CD8-positive, alpha-beta memory T cell (primary cell): ENCODE measurements around the gene MAP4K2. TPM values are rescaled to one million over a fixed set of nuclear protein-coding genes. Genes with fewer than 3 reads are reported as not detected.

Experiments used
- CTCF ChIA-PET: fragments of 350-600 bp; sonication (Branson Sonifier 250); formaldehyde crosslinking; loops from one replicate; lab custom pipeline; 2021; ENCODE audit warnings: antibody characterized with exemption; lab: Charles Lee
- POLR2A ChIA-PET: fragments of 350-600 bp; sonication (Branson Sonifier 250); formaldehyde crosslinking; loops from one replicate; lab custom pipeline; 2021; ENCODE audit warnings: antibody characterized with exemption; lab: Charles Lee
- DNase-seq, 5 donors: peaks; one replicate each; pipeline versions ENCODE4 v3.0.0 to v3.0.0-alpha.2; 2020 to 2022; ENCODE audit warnings: mixed read lengths in 1 of 5
- H3K27ac ChIP-seq: one replicate; pipeline ENCODE4 v1.7.0; 2013; ENCODE audit warnings: low read depth, mild to moderate bottlenecking, low read length, moderate library complexity
- H3K27me3 ChIP-seq: 2 replicates; pipeline ENCODE4 v1.7.0; 2013; ENCODE audit warnings: low read length, mild to moderate bottlenecking; ENCODE audit not compliant: insufficient read depth, poor library complexity, severe bottlenecking
- H3K36me3 ChIP-seq: 2 replicates; pipeline ENCODE4 v1.7.0; 2013; ENCODE audit warnings: mild to moderate bottlenecking, low read length, moderate library complexity; ENCODE audit not compliant: insufficient read depth
- H3K4me1 ChIP-seq: 2 replicates; pipeline ENCODE4 v1.7.0; 2013; ENCODE audit warnings: mild to moderate bottlenecking, low read length, moderate library complexity; ENCODE audit not compliant: insufficient read depth
- H3K4me3 ChIP-seq: 2 replicates; pipeline ENCODE4 v1.7.0; 2013; ENCODE audit warnings: mild to moderate bottlenecking, low read length
- H3K9me3 ChIP-seq: 2 replicates; pipeline ENCODE4 v1.7.0; 2013; ENCODE audit warnings: mild to moderate bottlenecking, low read length
- H3K27ac Mint-ChIP-seq, 8 donors: one replicate each; pipeline ENCODE4 v1.8.0; 2020 to 2021; ENCODE audit warnings: mixed read lengths in 8 of 8, mild to moderate bottlenecking in 6 of 8, inconsistent platforms in 3 of 8, moderate library complexity in 3 of 8
- H3K27me3 Mint-ChIP-seq, 2 donors: one replicate each; pipeline ENCODE4 v1.8.0; 2020 to 2021; ENCODE audit warnings: mixed read lengths in 2 of 2, mild to moderate bottlenecking in 1 of 2, moderate library complexity in 1 of 2
- H3K36me3 Mint-ChIP-seq, 3 donors: one replicate each; pipeline ENCODE4 v1.8.0; 2020 to 2021; ENCODE audit warnings: mixed read lengths in 3 of 3, inconsistent platforms in 1 of 3, mild to moderate bottlenecking in 1 of 3
- H3K4me1 Mint-ChIP-seq, 3 donors: one replicate each; pipeline ENCODE4 v1.8.0; 2020 to 2021; ENCODE audit warnings: mixed read lengths in 3 of 3, inconsistent platforms in 1 of 3, mild to moderate bottlenecking in 1 of 3
- H3K4me3 Mint-ChIP-seq, 7 donors: one replicate each; pipeline ENCODE4 v1.8.0; 2020 to 2021; ENCODE audit warnings: mixed read lengths in 7 of 7, mild to moderate bottlenecking in 6 of 7, moderate library complexity in 4 of 7, inconsistent platforms in 2 of 7
- H3K9me3 Mint-ChIP-seq, 5 donors: one replicate each; pipeline ENCODE4 v1.8.0; 2020 to 2022; ENCODE audit warnings: mixed read lengths in 5 of 5, mild to moderate bottlenecking in 3 of 5, moderate library complexity in 2 of 5, inconsistent platforms in 1 of 5
- polyA plus RNA-seq: library from polyadenylated mRNA; unstranded; fragments of 300-500 nt; fragmentation: Illumina TruSeq; gene quantifications from one replicate; pipeline ENCODE4 v1.2.3, GENCODE V29; 2021
- total RNA-seq, 2 experiments: library from RNA; stranded (reverse); gene quantifications; one replicate each; pipeline ENCODE4 v1.2.3, GENCODE V29; 2021

Gene MAP4K2
- total and polyA plus RNA-seq, 3 experiments from 2014 or later = 39.0 to 55.3 (median 54.8) TPM

- POLR2A ChIA-PET = interaction anchor here (1.4 to 6.6 kb wide), 6 partner anchors 8 to 34 kb away, joined by 8 to 158 read pairs (median 40); partner anchors contain the start of genes MEN1, PYGM and RASGRP2
- H3K27me3 Mint-ChIP-seq = peaks cover 0 to 7% of the 10 kb centered on the region in 2 donors
- peak in 1 of 5 donors; percentile 29 for DNase-seq
- no peaks in the 10 kb centered on the region for H3K9me3 ChIP-seq
- peak overlapping the region; percentile 75 for H3K27ac ChIP-seq
- H3K4me1 ChIP-seq = peaks cover 71% of the 10 kb centered on the region
- no peaks in the 10 kb centered on the region for H3K9me3 Mint-ChIP-seq
- peaks cover 75 to 82% (median 81%) of the 10 kb centered on the region in 3 donors for H3K4me1 Mint-ChIP-seq
- H3K4me3 Mint-ChIP-seq = peak overlapping the region; percentile 90 to 96 (median 95)
- CTCF ChIA-PET = interaction anchor here (0.7 to 26.7 kb wide), 5 partner anchors 9 to 92 kb away, joined by 3 to 441 read pairs (median 7); partner anchors contain the start of gene RASGRP2
- peak overlapping the region; percentile 99 for H3K4me3 ChIP-seq
- H3K36me3 Mint-ChIP-seq = peaks cover 32 to 65% (median 41%) of the 10 kb centered on the region in 3 donors
- peaks cover 50% of the 10 kb centered on the region for H3K36me3 ChIP-seq
- H3K27me3 ChIP-seq = no peaks in the 10 kb centered on the region
- peak overlapping the region; percentile 58 to 98 (median 96) for H3K27ac Mint-ChIP-seq
Observed at GRCh38 chr11:64776875-64777274, 26.1 kb downstream of the MAP4K2 start.

- Histone ChIP-seq H3K4me3 (peak overlapping the region; percentile 99), H3K9me3 (no peaks in the 10 kb centered on the region), H3K27me3 (no peaks in the 10 kb centered on the region), H3K36me3 (peaks cover 54% of the 10 kb centered on the region), H3K4me1 (peaks cover 75% of the 10 kb centered on the region), H3K27ac (no peak overlapping the region)
- peak overlapping the region; percentile 33 to 98 (median 96) for H3K27ac Mint-ChIP-seq
- peaks cover 80 to 87% (median 86%) of the 10 kb centered on the region in 3 donors for H3K4me1 Mint-ChIP-seq
- peaks cover 32 to 70% (median 44%) of the 10 kb centered on the region in 3 donors for H3K36me3 Mint-ChIP-seq
- H3K9me3 Mint-ChIP-seq = no peaks in the 10 kb centered on the region
- ChIA-PET CTCF (interaction anchor here (0.7 to 26.7 kb wide), 6 partner anchors 9 to 93 kb away, joined by 3 to 441 read pairs (median 5); partner anchors contain the start of genes PYGM and RASGRP2), POLR2A (interaction anchor here (0.7 to 6.6 kb wide), 7 partner anchors 8 to 99 kb away, joined by 3 to 158 read pairs (median 37); partner anchors contain the start of genes MEN1, PYGM and RASGRP2)
- no peak for DNase-seq
- H3K27me3 Mint-ChIP-seq = peaks cover 0 to 7% of the 10 kb centered on the region in 2 donors
- peak overlapping the region; percentile 90 to 96 (median 95) for H3K4me3 Mint-ChIP-seq
Observed at GRCh38 chr11:64776425-64776824, 26.6 kb downstream of the MAP4K2 start.

GRCh38 chr11:64774144-64774543, 28.9 kb downstream of the MAP4K2 start:
- CTCF ChIA-PET = interaction anchor here (1.3 to 26.7 kb wide), 3 partner anchors 9 to 61 kb away, joined by 3 to 441 read pairs (median 9); partner anchors contain the start of gene RASGRP2
- no peaks in the 10 kb centered on the region for H3K27me3 ChIP-seq
- DNase-seq = no peak
- Mint-ChIP-seq H3K4me1 (peaks cover 74 to 85% (median 82%) of the 10 kb centered on the region in 3 donors), H3K9me3 (no peaks in the 10 kb centered on the region), H3K4me3 (peak overlapping the region; percentile 27 to 58 (median 44)), H3K36me3 (peaks cover 41 to 89% (median 55%) of the 10 kb centered on the region in 3 donors), H3K27me3 (peaks cover 0 to 7% of the 10 kb centered on the region in 2 donors), H3K27ac (peak overlapping the region in 3 of 8 donors; percentile 23 to 97 (median 68))
- peaks cover 82% of the 10 kb centered on the region for H3K4me1 ChIP-seq
- no peak overlapping the region for H3K4me3 ChIP-seq
- POLR2A ChIA-PET = interaction anchor here (0.7 to 6.6 kb wide), 4 partner anchors 10 to 110 kb away, joined by 5 to 158 read pairs (median 9); partner anchors contain the start of gene RASGRP2
- H3K27ac ChIP-seq = no peak overlapping the region
- H3K36me3 ChIP-seq = peaks cover 77% of the 10 kb centered on the region
- H3K9me3 ChIP-seq = no peaks in the 10 kb centered on the region

- Mint-ChIP-seq H3K27me3 (peaks cover 0 to 4% of the 10 kb centered on the region in 2 donors), H3K36me3 (peaks cover 47 to 98% (median 64%) of the 10 kb centered on the region in 3 donors), H3K4me3 (peak overlapping the region; percentile 0 to 75 (median 36)), H3K9me3 (no peaks in the 10 kb centered on the region), H3K4me1 (peaks cover 85 to 97% (median 93%) of the 10 kb centered on the region in 3 donors), H3K27ac (peak overlapping the region; percentile 19 to 95 (median 49))
- peaks cover 99% of the 10 kb centered on the region for H3K4me1 ChIP-seq
- H3K9me3 ChIP-seq = no peaks in the 10 kb centered on the region
- peaks cover 94% of the 10 kb centered on the region for H3K36me3 ChIP-seq
- ChIA-PET POLR2A (interaction anchor here (0.7 to 15.8 kb wide), 6 partner anchors 9 to 132 kb away, joined by 3 to 220 read pairs (median 5); partner anchors contain the start of gene RASGRP2), CTCF (interaction anchor here (1.1 to 26.7 kb wide), 3 partner anchors 10 to 25 kb away, joined by 3 to 441 read pairs (median 5); partner anchors contain the start of gene RASGRP2)
- no peak for DNase-seq
- no peak overlapping the region for H3K4me3 ChIP-seq
- H3K27me3 ChIP-seq = no peaks in the 10 kb centered on the region
- no peak overlapping the region for H3K27ac ChIP-seq
Observed at GRCh38 chr11:64772303-64773018, 30.6 kb downstream of the MAP4K2 start.

GRCh38 chr11:64771861-64772260, 31.2 kb downstream of the MAP4K2 start:
- CTCF ChIA-PET = interaction anchor here (1.1 to 26.7 kb wide), 5 partner anchors 9 to 39 kb away, joined by 3 to 441 read pairs (median 5); partner anchors contain the start of genes MEN1 and RASGRP2
- peaks cover 99% of the 10 kb centered on the region for H3K4me1 ChIP-seq
- peaks cover 85 to 97% (median 93%) of the 10 kb centered on the region in 3 donors for H3K4me1 Mint-ChIP-seq
- peaks cover 0 to 3% of the 10 kb centered on the region in 2 donors for H3K27me3 Mint-ChIP-seq
- peak overlapping the region in 3 of 7 donors; percentile 34 to 75 (median 42) for H3K4me3 Mint-ChIP-seq
- H3K36me3 Mint-ChIP-seq = peaks cover 44 to 98% (median 63%) of the 10 kb centered on the region in 3 donors
- no peak overlapping the region for H3K4me3 ChIP-seq
- POLR2A ChIA-PET = interaction anchor here (1.0 to 15.8 kb wide), 4 partner anchors 8 to 83 kb away, joined by 3 to 220 read pairs (median 6); partner anchors contain the start of gene RASGRP2
- no peaks in the 10 kb centered on the region for H3K27me3 ChIP-seq
- H3K27ac Mint-ChIP-seq = peak overlapping the region in 6 of 8 donors; percentile 23 to 95 (median 46)
- no peak overlapping the region for H3K27ac ChIP-seq
- no peaks in the 10 kb centered on the region for H3K9me3 ChIP-seq
- DNase-seq = no peak
- peaks cover 98% of the 10 kb centered on the region for H3K36me3 ChIP-seq
- no peaks in the 10 kb centered on the region for H3K9me3 Mint-ChIP-seq

GRCh38 chr11:64770120-64770519, 32.9 kb downstream of the MAP4K2 start:
- H3K4me1 Mint-ChIP-seq = peaks cover 79 to 94% (median 89%) of the 10 kb centered on the region in 3 donors
- H3K36me3 ChIP-seq = peaks cover 87% of the 10 kb centered on the region
- ChIA-PET POLR2A (interaction anchor here (1.1 to 15.8 kb wide), 3 partner anchors 8 to 32 kb away, joined by 3 to 220 read pairs (median 37); partner anchors contain the start of genes RASGRP2 and SF1), CTCF (interaction anchor here (1.5 to 26.7 kb wide), 2 partner anchors 9 to 23 kb away, joined by 5 to 441 read pairs; partner anchors contain the start of gene RASGRP2)
- no peak overlapping the region for H3K27ac ChIP-seq
- peaks cover 91% of the 10 kb centered on the region for H3K4me1 ChIP-seq
- DNase-seq = peak in 1 of 5 donors; percentile 30
- no peak overlapping the region for H3K4me3 ChIP-seq
- no peaks in the 10 kb centered on the region for H3K9me3 Mint-ChIP-seq
- H3K27me3 ChIP-seq = no peaks in the 10 kb centered on the region
- H3K36me3 Mint-ChIP-seq = peaks cover 32 to 93% (median 51%) of the 10 kb centered on the region in 3 donors
- peak overlapping the region in 4 of 8 donors; percentile 14 to 95 (median 71) for H3K27ac Mint-ChIP-seq
- H3K9me3 ChIP-seq = no peaks in the 10 kb centered on the region
- H3K4me3 Mint-ChIP-seq = peak overlapping the region in 2 of 7 donors; percentile 17 to 27
- peaks cover 0 to 3% of the 10 kb centered on the region in 2 donors for H3K27me3 Mint-ChIP-seq

- Histone ChIP-seq H3K4me3 (no peak overlapping the region), H3K36me3 (peaks cover 88% of the 10 kb centered on the region), H3K27me3 (no peaks in the 10 kb centered on the region), H3K9me3 (no peaks in the 10 kb centered on the region), H3K27ac (no peak overlapping the region), H3K4me1 (peaks cover 91% of the 10 kb centered on the region)
- Mint-ChIP-seq H3K4me1 (peaks cover 79 to 94% (median 89%) of the 10 kb centered on the region in 3 donors), H3K9me3 (no peaks in the 10 kb centered on the region), H3K27me3 (peaks cover 0 to 6% of the 10 kb centered on the region in 2 donors), H3K27ac (peak overlapping the region in 7 of 8 donors; percentile 12 to 95 (median 75)), H3K36me3 (peaks cover 37 to 93% (median 56%) of the 10 kb centered on the region in 3 donors), H3K4me3 (peak overlapping the region in 1 of 7 donors; percentile 52)
- peak in 1 of 5 donors; percentile 31 for DNase-seq
- ChIA-PET CTCF (interaction anchor here (0.7 to 26.7 kb wide), 2 partner anchors 22 to 81 kb away, joined by 3 to 441 read pairs; partner anchors contain the start of gene RASGRP2), POLR2A (interaction anchor here (0.6 to 15.8 kb wide), 3 partner anchors 8 to 38 kb away, joined by 5 to 220 read pairs (median 37); partner anchors contain the start of genes RASGRP2 and SF1)
Observed at GRCh38 chr11:64769283-64769682, 33.7 kb downstream of the MAP4K2 start.
